ENCODE measurements around the gene ATG16L2.
"Not testable (repeated sequence)": the region's sequence is repeated elsewhere in the genome, so short reads cannot be mapped to it uniquely, and the experiment has no call there.

ATG16L2 gene

DNA sequence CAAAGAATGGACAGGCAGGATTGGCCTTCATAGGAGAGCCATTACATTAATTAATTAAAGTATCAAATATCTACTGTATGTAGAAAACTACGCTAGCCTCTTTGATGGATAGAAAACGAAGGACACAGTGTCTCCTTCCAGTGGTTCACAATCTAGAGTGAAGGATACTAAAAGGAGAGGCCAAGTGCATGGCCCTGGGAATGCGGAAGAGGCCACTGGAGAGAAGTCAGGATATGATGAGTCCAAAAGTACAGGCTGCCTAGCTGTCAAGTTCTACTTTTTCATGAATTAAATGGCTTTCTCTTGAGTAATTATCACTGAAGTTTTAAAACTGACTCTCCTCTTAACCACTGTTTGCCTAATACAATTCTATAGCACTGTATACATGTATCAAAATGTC lies 41.9 kb downstream of the ATG16L2 start:
- DNase-seq = no peak

DNA sequence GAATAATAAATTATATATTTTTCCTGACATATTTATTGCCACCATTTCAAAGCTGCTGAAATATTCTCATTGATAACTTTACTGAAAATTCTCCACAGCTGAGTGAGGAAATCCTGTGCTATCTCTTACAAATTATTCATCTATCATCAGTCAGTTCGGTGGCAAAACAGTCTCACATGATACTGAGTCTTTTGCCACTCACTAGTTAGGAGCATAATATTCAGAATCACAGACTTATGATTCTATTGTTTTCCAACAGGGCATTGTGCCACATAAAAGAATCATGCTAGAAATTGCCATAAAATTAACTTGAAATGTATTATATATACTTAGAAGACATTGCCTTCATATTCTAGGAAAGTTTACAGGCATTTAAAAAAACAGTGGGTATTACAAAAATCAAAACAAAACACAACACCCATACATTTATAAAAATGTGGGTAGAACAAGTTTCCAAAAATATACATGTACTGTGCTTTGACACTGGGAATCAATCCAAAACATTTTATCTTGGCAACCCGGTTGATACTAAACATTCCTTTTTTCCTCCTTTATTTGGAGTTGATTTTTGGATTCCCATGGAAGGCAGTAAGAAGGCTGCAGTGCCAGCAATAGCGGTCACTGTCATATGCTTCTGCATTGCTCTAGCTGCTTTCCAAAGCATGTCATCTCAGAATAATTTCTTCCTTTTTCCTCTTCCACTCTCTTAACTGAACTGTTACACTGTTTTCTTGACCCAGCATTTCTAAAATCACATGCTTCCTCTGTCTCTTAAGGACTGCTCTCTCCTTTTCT lies 42.5 kb downstream of the ATG16L2 start:
- DNase-seq = no peak

DNA sequence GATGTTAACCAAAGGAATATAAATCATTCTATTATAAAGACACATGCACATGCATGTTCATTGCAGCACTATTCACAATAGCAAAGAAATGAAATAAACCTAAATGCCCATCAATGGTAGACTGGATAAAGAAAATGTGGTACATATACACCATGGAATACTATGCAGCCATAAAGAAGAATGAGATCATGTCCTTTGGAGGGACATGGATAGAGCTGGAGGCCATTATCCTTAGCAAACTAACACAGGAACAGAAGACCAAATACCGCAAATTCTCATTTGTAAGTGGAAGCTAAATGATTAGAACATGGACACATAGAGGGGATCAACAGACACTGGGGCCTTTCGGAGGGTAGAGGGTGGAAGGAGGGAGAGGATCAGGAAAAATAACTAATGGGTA lies 44.1 kb downstream of the ATG16L2 start:
- DNase-seq = not testable (repeated sequence)

DNA sequence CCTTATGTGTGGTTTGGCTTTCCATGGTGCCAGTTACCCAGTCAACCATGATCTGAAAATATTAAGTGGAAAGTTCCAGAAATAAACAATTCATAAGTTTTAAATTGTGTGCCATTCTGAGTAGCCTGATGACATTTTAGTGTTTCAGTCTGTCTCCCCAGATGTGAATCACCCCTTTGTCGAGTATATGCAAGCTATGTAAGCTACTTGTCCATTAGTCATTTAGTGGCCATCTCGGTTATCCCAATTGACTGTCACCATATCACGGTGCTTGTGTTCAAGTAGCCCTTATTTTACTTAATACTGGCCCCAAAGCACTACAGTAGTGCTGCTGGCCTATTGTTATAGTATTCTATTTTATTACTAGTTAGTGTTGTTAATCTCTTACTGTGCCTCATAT lies 44.9 kb downstream of the ATG16L2 start:
- DNase-seq = no peak

DNA sequence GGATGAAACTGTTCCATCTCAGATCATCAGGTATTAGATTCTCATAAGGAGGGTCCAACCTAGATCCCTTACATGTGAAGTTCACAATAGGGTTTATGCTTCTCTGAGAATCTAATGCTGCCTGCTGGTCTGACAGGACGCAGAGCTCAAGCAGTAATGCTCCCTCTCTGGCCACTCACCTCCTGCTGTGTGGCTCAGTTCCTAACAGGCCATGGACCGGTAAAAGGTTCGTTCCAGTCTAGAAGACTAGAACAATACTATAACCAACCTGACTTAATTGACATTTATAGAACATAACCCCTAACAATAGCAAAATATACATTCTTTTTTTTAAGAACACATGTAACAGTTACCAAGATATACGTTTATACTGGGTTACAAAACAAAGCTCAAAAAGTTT lies 45.8 kb downstream of the ATG16L2 start:
- no peak for DNase-seq

DNA sequence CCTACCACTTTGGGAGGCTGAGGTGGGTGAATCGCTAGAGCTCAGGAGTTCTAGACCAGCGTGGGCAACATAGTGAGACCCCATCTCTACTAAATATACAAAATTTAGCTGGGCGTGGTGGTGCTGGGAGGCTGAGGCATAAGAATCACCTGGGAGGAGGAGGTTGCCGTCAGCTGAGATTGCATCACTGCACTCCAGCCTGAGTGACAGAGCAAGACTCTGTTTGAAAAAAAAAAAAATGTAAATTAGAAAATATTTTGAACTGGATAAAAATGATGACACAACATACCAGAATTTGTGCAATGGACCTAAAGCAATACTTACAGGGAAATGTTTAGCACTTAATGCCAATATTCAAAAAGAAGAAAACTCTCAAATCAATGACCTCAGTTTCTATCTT lies 46.4 kb downstream of the ATG16L2 start:
- DNase-seq = no peak

DNA sequence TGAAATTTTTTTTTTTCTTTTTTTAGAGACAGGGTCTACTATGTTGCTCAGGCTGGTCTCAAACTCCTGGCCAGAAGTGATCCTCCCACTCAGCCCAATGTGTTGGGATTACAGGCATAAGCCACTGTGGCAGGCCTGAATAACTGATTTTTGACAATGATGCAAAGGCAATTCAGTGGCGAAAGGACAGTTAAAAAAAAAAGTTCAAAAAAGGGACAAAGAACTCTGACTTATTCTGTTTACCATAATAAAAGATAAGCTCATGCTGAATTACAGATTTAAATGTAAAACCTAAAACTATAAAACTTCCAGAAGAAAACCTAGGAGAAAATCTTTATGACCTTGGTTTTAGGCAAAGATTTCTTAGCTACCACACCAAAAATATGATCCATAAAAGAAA lies 48.9 kb downstream of the ATG16L2 start:
- no peak for DNase-seq

DNA sequence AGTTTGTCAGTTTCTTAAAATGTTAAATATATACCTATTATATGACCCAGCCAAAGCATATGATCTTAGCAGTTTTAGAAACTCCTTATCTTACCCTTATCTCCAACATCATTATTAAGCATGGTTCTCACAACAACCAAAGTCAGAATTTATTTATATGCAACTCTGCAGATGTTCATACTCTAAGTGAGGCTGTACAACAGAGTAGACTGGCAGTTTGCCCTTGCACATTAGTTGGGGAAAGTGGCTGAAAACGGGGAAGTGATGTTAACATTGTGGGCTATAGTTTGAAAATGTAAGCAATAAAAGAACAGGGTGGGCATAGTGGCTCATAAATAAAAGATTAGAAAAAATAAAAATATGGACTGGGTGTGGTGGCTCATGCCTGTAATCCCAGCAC lies 49.7 kb downstream of the ATG16L2 start:
- DNase-seq = no peak

DNA sequence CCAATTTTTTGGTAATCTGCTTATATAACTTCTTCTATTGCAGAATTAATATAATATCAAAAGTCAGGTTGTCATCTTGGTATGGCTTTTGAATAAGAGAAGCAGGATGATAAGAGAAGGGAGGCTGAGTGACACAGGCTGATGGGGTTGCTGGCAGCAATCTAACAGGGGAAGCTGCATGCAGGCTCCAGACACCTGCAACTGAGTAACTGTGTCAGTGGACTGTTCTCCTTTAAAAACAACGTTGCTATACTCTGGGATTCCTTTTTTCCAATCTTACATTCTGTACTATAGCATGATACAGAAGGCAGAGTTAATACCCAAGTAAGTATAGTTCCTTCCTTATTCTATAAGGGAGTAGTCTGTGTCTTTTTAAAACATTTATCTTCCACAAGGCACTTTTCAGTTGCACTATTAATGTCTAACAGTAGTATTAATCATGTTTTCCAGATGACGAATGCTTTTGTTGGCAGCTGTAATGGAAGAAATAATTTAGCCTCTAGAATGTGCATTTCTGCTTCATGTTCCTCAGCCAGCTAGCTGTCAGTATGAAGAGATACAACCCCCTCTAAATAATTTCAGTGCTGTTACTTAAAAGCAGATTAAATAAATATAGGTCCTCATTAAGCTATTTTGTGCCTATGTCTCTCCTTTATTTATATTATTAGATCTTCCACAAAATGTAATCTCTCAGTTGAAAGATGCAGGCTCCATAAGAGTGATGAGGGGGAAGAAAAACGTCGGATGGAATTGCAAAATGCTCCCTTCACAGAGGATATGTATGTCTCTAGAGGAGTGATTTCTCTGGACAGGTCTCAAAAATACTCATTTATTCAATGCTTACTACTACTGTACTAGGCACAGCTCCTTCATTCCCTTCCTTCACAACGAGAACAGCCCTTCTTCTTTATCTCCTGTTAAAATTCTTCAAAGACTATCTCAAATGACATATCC lies 50.8 kb downstream of the ATG16L2 start:
- DNase-seq = no peak

DNA sequence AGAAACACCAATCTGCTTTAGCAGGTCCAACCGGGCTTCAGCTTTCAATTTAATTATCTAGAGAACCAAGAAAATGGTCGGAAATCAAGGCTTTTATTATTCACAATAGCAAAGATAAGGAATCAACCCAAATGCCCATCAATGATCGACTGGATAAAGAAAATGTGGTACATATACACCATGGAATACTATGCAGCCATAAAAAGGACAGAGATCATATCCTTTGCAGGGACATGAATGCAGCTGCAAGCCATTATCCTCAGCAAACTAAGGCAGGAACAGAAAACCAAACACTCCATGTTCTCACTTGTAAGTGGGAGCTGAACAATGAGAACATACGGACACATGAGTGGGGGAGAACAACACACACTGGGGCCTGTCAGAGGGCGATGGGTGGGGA lies 53.8 kb downstream of the ATG16L2 start:
- no peak for DNase-seq

DNA sequence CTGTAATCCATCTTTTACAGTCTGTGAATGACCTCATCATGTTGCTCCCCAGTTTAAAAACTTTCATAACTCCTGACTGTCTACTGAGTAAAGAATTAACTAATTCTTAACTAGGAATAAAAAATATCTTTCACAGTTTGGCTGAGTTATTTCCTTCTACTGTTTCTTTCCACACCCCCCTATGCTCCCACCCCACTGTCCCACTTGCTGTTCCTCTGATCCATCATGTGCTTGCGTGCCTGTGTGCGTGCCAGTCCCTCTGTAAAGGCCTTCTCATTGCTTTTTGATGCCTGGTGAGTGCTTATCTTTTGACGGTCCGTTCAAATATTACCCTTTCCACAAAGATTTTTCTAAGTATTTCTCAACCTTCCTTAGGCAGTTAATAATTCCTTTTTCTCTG lies 55.6 kb downstream of the ATG16L2 start:
- DNase-seq = no peak

DNA sequence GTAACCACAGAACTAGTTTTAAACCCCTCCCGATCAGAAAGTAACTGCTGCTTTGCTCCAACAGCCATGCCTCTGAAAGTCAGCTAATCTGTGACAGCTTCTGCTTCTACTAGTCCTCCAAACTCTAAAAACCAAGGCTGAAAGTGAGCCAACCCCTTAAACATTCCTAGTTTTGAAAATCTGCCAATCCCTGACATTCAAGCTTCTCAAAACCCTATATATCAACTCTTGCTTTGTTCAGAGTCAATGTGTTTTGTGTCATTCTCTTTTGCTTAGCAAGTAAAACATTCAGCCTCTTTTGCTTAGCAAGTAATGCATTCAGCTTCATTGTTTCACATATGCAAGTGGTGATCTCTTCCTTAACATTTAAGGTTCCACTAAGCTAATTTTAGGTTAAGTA lies 56.9 kb downstream of the ATG16L2 start:
- no peak for DNase-seq

DNA sequence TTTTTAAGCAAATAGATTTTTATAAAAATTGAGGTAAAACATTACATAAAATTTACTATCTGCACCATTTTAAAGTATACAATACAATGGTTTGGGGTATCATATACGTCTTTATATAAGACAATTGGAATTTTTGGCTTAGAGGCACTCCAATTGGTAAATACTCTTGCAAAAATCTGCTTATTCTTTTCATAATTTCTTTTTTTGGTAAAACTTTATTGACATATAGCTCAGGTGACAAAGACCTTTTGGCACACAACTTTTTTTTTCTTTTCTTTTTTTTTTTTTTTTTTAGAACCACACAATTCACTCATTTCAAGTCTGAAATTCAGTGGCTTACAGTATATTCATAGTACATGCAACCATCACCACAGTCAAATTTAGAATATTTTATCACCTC lies 57.8 kb downstream of the ATG16L2 start:
- DNase-seq = no peak

DNA sequence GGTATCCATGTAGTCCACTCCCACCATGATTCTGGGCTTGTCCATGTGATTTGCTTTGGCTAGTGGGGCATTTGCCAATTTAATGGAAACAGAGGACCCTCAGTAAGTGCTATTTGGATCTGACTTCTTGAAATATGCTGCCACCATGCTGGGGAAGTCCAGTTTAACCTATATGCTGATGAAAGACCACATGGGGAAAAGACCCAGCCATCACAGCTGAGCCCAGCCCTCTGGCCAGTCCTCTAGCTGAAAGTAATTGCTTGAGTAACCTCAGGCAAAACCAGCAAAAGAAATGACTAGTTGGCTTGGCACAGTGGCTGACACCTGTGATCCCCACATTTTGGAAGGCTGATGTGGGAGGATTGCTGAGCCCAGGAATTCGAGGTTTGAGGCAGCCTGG lies 61.5 kb downstream of the ATG16L2 start:
- no peak for DNase-seq

DNA sequence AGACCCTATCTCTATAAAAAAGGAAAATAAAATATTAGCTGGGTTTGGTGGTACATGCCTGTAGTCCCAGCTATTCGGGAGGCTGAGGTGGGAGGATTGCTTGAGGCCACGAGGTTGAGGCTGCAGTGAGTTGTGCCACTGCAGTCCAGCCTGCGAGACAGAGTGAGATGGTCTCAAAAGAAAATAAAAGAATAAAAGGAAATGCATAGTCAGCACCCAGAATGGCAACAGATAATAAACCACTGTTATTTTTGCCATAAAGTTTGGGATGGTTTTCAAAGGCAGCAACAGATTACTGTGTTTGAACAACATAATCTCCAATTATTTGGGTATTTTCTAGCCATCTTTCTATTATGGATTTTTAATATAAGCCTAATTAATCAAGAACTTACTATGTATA lies 61.9 kb downstream of the ATG16L2 start:
- DNase-seq = no peak

Measured in NCI-H1105 (cell line).